ENCODE data around the gene TRAPPC3. TPM values are rescaled to one million over a fixed set of nuclear protein-coding genes. Genes with fewer than 3 reads are reported as not detected.

The TRAPPC3 gene
- total and polyA plus RNA-seq, 2 experiments from 2014 or later: 45.6 to 55.9 TPM

- Histone ChIP-seq H3K36me3 (ENCODE audit: insufficient read depth) (no peaks in the 10 kb centered on the region), H4K20me1 (replicated peaks; ENCODE audit: insufficient read depth) (no peaks in the 10 kb centered on the region), H3K27me3 (ENCODE audit: insufficient read depth) (peaks cover 23% of the 10 kb centered on the region), H3K9me2 (ENCODE audit: insufficient read depth) (no peaks in the 10 kb centered on the region), H2AFZ (no peak overlapping the region), H3K79me2 (replicated peaks; ENCODE audit: insufficient read depth) (no peaks in the 10 kb centered on the region), H3K4me1 (ENCODE audit: insufficient read depth) (peaks cover 6% of the 10 kb centered on the region; the same call in 1 of the 2 replicates), H3F3A (replicated peaks; ENCODE audit: low read depth) (no peaks in the 10 kb centered on the region), H3K4me3 (no peak overlapping the region), H3K4me2 (no peak overlapping the region), H3K27ac (ENCODE audit: low read depth) (no peak overlapping the region)
- H3K9me3 Mint-ChIP-seq: no peaks in the 10 kb centered on the region
- no peaks in the 10 kb centered on the region for H3K36me3 Mint-ChIP-seq (ENCODE audit: low read depth)
- TF ChIP-seq EZH2phosphoT487 (IDR thresholded peaks at IDR 0.05; ENCODE audit: unreplicated experiment): no peak
- no peak for TF ChIP-seq REST (IDR thresholded peaks at IDR 0.05; ENCODE audit: unreplicated experiment)
- no peak for TF ChIP-seq POLR2AphosphoS5 (IDR thresholded peaks at IDR 0.05; ENCODE audit: low read depth)
- no peak for TF ChIP-seq EZH2 (IDR thresholded peaks at IDR 0.05; ENCODE audit: low read depth, unreplicated experiment)
- no peak for TF ChIP-seq CREB1 (CRISPR knock-in tag; IDR thresholded peaks at IDR 0.05; ENCODE audit: low read depth)
- TF ChIP-seq ZNF462 (CRISPR knock-in tag; IDR thresholded peaks at IDR 0.05): no peak
- TF ChIP-seq JUNB (IDR thresholded peaks at IDR 0.05; ENCODE audit: unreplicated experiment): no peak
- TF ChIP-seq CTCF (conservative IDR thresholded peaks at IDR 0.05; ENCODE audit: low read depth in 2 of 2): no peak
- TF ChIP-seq ZNF331 (CRISPR knock-in tag; IDR thresholded peaks at IDR 0.05; ENCODE audit: low read depth): no peak
- no peak for TF ChIP-seq ETS1 (IDR thresholded peaks at IDR 0.05)
- TF ChIP-seq ZNF114 (CRISPR knock-in tag; IDR thresholded peaks at IDR 0.05): no peak
- peaks cover 37% of the 10 kb centered on the region for H3K27me3 Mint-ChIP-seq (ENCODE audit: insufficient read depth, low read depth, poor library complexity)
- H3K27ac Mint-ChIP-seq: no peak overlapping the region
- H3K4me1 Mint-ChIP-seq: peaks cover 10% of the 10 kb centered on the region
- H3K4me3 Mint-ChIP-seq: no peak overlapping the region
- DNase-seq (ENCODE audit: low spot score): no peak
- ATAC-seq: no peak
Observed at GRCh38 chr1:36128905-36129206, 20.4 kb downstream of the TRAPPC3 start.
